ENCODE data around the gene EPHB1. TPM values are rescaled to one million over a fixed set of nuclear protein-coding genes. Genes with fewer than 3 reads are reported as not detected.

EPHB1 gene
- total RNA-seq, 4 donors from 2014 or later, result 0.08 to 1.1 (median 0.72) TPM

GRCh38 chr3:134804508-134805480 lies 9.7 kb downstream of the EPHB1 start:
- Histone ChIP-seq H3K36me3 (no peaks in the 10 kb centered on the region), H3K4me3 (no peak overlapping the region), H3K4me1 (no peaks in the 10 kb centered on the region), H3K27me3 (peaks cover 0 to 24% (median 0%) of the 10 kb centered on the region in 4 donors), H3K27ac (no peak overlapping the region), H3K9me3 (no peaks in the 10 kb centered on the region)
- WGBS, 2 donors, result 85 to 90% methylated on average over 8 to 12 of the region's 14 CpGs
- TF ChIP-seq, protein P1, sequence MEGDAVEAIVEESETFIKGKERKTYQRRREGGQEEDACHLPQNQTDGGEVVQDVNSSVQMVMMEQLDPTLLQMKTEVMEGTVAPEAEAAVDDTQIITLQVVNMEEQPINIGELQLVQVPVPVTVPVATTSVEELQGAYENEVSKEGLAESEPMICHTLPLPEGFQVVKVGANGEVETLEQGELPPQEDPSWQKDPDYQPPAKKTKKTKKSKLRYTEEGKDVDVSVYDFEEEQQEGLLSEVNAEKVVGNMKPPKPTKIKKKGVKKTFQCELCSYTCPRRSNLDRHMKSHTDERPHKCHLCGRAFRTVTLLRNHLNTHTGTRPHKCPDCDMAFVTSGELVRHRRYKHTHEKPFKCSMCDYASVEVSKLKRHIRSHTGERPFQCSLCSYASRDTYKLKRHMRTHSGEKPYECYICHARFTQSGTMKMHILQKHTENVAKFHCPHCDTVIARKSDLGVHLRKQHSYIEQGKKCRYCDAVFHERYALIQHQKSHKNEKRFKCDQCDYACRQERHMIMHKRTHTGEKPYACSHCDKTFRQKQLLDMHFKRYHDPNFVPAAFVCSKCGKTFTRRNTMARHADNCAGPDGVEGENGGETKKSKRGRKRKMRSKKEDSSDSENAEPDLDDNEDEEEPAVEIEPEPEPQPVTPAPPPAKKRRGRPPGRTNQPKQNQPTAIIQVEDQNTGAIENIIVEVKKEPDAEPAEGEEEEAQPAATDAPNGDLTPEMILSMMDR (IDR thresholded peaks at IDR 0.05), result no peak
- no peak for TF ChIP-seq POLR2A (IDR thresholded peaks at IDR 0.05)
- no peak for DNase-seq
- intact Hi-C loops (cut with DNase I), result no loop called here

DNA sequence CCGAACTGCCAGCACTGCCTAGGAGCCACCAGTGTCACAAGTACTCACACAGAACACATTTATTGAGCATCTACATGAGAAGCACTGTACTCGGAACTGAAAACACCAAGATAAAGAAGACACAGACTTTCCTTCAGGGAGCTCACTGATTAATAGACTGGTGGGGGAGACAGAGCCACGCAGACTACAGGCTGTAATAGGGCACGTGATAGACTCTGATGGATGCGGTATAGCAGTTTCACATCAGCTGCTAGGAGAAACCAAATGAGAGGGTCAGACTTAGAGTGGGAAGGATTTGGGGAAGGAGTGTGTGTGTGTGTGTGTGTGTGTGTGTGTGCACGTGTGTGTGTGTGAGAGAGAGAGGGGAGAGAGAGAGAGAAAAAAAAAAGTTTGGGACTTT lies 12.1 kb downstream of the EPHB1 start:
- no peaks in the 10 kb centered on the region for H3K9me3 ChIP-seq
- no peaks in the 10 kb centered on the region for H3K4me1 ChIP-seq
- no peak overlapping the region for H3K4me3 ChIP-seq
- DNase-seq, result no peak
- peaks cover 0 to 12% (median 0%) of the 10 kb centered on the region in 4 donors for H3K27me3 ChIP-seq
- no peak for TF ChIP-seq POLR2A (IDR thresholded peaks at IDR 0.05)
- TF ChIP-seq, protein P1 (IDR thresholded peaks at IDR 0.05), result no peak
- no peaks in the 10 kb centered on the region for H3K36me3 ChIP-seq
- no peak overlapping the region for H3K27ac ChIP-seq
- intact Hi-C loops (cut with DNase I), result no loop called here
- 65 to 67% methylated on average over 5 of the region's 6 CpGs for WGBS, 2 donors

DNA sequence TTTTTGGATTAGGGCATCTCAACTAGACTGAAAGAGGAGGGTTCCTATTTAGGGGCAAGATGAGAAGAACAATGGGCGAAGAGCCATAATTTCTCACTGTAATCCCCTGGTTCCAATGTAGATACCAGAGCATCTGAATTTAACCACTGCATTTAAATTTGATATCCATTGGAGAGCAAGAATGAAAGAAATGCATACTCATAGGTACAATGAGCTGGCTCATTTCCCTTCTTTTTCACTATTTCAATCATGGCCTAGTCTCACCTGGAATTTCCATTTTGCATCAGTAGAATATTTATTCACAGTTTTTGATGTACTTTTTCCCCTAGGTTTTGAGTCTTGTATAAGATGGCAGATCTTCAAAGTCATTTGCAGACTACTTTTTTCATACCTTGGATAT lies 13.8 kb downstream of the EPHB1 start:
- no peaks in the 10 kb centered on the region for H3K9me3 ChIP-seq
- intact Hi-C loops (cut with DNase I), result no loop called here
- TF ChIP-seq, protein P1 (IDR thresholded peaks at IDR 0.05), result no peak
- TF ChIP-seq POLR2A (IDR thresholded peaks at IDR 0.05), result no peak
- H3K4me3 ChIP-seq, result no peak overlapping the region
- H3K27ac ChIP-seq, result no peak overlapping the region
- peaks cover 0 to 4% (median 0%) of the 10 kb centered on the region in 4 donors for H3K27me3 ChIP-seq
- 84 to 95% methylated on average over 1 of the region's 1 CpG for WGBS, 2 donors
- no peaks in the 10 kb centered on the region for H3K36me3 ChIP-seq
- no peaks in the 10 kb centered on the region for H3K4me1 ChIP-seq
- no peak for DNase-seq

DNA sequence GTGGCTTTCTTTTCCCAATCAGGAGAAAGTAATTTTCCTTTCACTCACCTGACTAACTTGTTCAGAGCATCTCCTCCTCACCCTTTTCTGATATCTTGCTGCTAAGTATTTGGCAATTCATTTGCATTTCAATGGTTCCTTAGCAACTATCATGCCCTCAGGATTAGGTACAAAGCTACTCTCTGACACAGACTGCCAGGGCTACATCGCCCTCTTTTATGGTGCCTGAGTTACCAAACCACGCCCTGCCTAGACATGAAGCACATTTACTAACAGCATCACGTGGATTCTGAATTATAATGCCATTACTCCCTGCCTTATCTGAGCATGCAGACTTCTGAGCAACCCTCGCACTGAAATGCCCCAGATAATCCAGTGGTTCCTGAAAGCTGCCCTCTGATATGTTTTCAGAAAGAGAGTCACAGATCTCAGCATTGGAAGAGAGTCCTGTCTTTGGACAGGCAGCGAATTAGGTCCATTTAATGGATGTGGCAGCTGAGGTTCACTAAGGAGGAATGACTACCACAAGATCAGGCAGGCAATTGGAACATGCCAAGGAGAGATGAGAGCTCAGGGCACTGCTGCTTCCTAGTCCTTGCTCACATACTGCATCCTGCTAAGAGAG lies 14.5 kb downstream of the EPHB1 start:
- no peak for DNase-seq
- intact Hi-C loops (cut with DNase I), result no loop called here
- no peak overlapping the region for H3K27ac ChIP-seq

More for the DNA sequence above, 14.5 kb downstream of the EPHB1 start:
- TF ChIP-seq, protein P1 (IDR thresholded peaks at IDR 0.05), result no peak
- no peak for TF ChIP-seq POLR2A (IDR thresholded peaks at IDR 0.05)
- no peak overlapping the region for H3K4me3 ChIP-seq
- H3K4me1 ChIP-seq, result no peaks in the 10 kb centered on the region
- peaks cover 0 to 4% (median 0%) of the 10 kb centered on the region in 4 donors for H3K27me3 ChIP-seq
- no peaks in the 10 kb centered on the region for H3K9me3 ChIP-seq
- no peaks in the 10 kb centered on the region for H3K36me3 ChIP-seq
- WGBS, 2 donors, result 41 to 42% methylated on average over 5 of the region's 5 CpGs

Measured in esophagus squamous epithelium (tissue), 5 donors.